Right lobe of liver (tissue), 6 donors: ENCODE data around the gene AMZ1. TPM values are rescaled to one million over a fixed set of nuclear protein-coding genes. Genes with fewer than 3 reads are reported as not detected.

Source experiments
- ATAC-seq, 4 donors: fragments of 200-7000 bp; cut with Tn5 transposase; one replicate each; pipeline ENCODE4 v1.9.1; 2020; ENCODE audit warnings: mild to moderate bottlenecking in 4 of 4, moderate library complexity in 4 of 4
- DNase-seq, 3 donors: peaks; one replicate each; pipeline ENCODE4 v3.0.0-alpha.2; 2020
- H3K27ac ChIP-seq, 3 donors: fragments of 200-600 bp; one replicate each; pipeline ENCODE4 v1.8.0; 2022
- H3K27me3 ChIP-seq, 2 donors: fragments of 200-600 bp; one replicate each; pipeline ENCODE4 v1.8.0; 2022
- H3K36me3 ChIP-seq, 4 donors: fragments of 200-600 bp; sonication (generic) in 1 of 4; one replicate each; pipeline versions ENCODE4 v1.5.1 to v1.8.0; 2017 to 2022; ENCODE audit warnings: control low read depth in 1 of 4
- H3K4me1 ChIP-seq, 4 donors: fragments of 200-600 bp; sonication (generic) in 1 of 4; one replicate each; pipeline versions ENCODE4 v1.5.1 to v1.8.0; 2017 to 2022; ENCODE audit warnings: control low read depth in 1 of 4
- H3K4me3 ChIP-seq, 3 donors: fragments of 200-600 bp; one replicate each; pipeline ENCODE4 v1.8.0; 2022
- H3K9me3 ChIP-seq, 4 donors: fragments of 200-600 bp; sonication (generic) in 1 of 4; one replicate each; pipeline versions ENCODE4 v1.5.1 to v1.8.0; 2017 to 2022; ENCODE audit warnings: control low read depth in 1 of 4
- CTCF ChIP-seq, 4 donors: fragments of 200-600 bp in 3 of 4; fragments of 450-650 bp in 1 of 4; IDR thresholded peaks; one replicate each; pipeline versions ENCODE4 v1.5.1 to v1.8.0; 2016 to 2022; ENCODE audit warnings: antibody characterized with exemption in 4 of 4, mild to moderate bottlenecking in 2 of 4
- POLR2A ChIP-seq: fragments of 450-650 bp; IDR thresholded peaks from one replicate; pipeline ENCODE4 v1.6.1; 2017; ENCODE audit warnings: antibody characterized with exemption, mild to moderate bottlenecking
- WGBS: methylation state at CpG from one replicate; pipeline ENCODE4 v1.1.6; 2018; ENCODE audit warnings: low coverage, low lambda C conversion rate; ENCODE audit not compliant: insufficient coverage; ENCODE audit errors: missing lambda C conversion rate; 5-methylcytosine and 5-hydroxymethylcytosine counted together
- intact Hi-C, 2 donors: fragments of 100-400 bp; cut with DNase I; formaldehyde crosslinking; loops; one replicate each; pipeline versions ENCODE4 v1.11.2 to v1.14.1; 2022
- total RNA-seq, 6 experiments: library from RNA; depleted of rRNA in 2 of 6; stranded (reverse); fragments of >200 nt in 2 of 6; fragmentation: NEBNext Ultra II Directional in 3 of 6; extraction: Animal tissue kit (Norgen Biotek cat#: 25700) in 3 of 6; gene quantifications; one replicate each; pipeline versions ENCODE4 v1.1.0 to v1.2.4, GENCODE V29; 2016 to 2023
- donor health status: DM: no; HTN: yes; CAD: no.
- donor health status: DM: no; HTN: no; CAD: no.
- donor health status: DM: no; HTN: no; CAD: no.
- donor health status: DM: no; HTN: yes; CAD: no.
- donor health status: DM: no; HTN: yes; CAD: no.

AMZ1 gene
- total RNA-seq, 6 experiments from 2014 or later: 0.42 to 5.8 (median 1.4) TPM; not detected in 1

- Histone ChIP-seq H3K4me3 (no peak overlapping the region), H3K4me1 (no peaks in the 10 kb centered on the region), H3K27me3 (peaks cover 0 to 13% of the 10 kb centered on the region in 2 donors), H3K9me3 (no peaks in the 10 kb centered on the region), H3K36me3 (no peaks in the 10 kb centered on the region), H3K27ac (no peak overlapping the region)
- DNase-seq (no peak), ATAC-seq (peak in 3 of 4 donors; percentile 8 to 23 (median 16))
- WGBS: 75% methylated on average over 6 of the region's 17 CpGs
- intact Hi-C loops: loop anchor here (10.0 kb wide), 3 partner anchors 113 to 213 kb away; partner anchors contain the start of gene GRIFIN (in 2 of the 2)
- TF ChIP-seq CTCF (IDR thresholded peaks at IDR 0.05): no peak
Measured at GRCh38 chr7:2687338-2687869, 598 bp upstream of the AMZ1 start.

GRCh38 chr7:2688409-2689342 lies 674 bp downstream of the AMZ1 start:
- TF ChIP-seq CTCF (IDR thresholded peaks at IDR 0.05) (no peak), POLR2A (no peak)
- intact Hi-C loops: loop anchor here (10.0 kb wide), 3 partner anchors 114 to 214 kb away; partner anchors contain the start of gene GRIFIN (in 2 of the 2)
- no peak for DNase-seq
- Histone ChIP-seq H3K27ac (no peak overlapping the region), H3K36me3 (no peaks in the 10 kb centered on the region), H3K4me1 (peaks cover 0 to 5% (median 0%) of the 10 kb centered on the region in 4 donors), H3K4me3 (no peak overlapping the region), H3K9me3 (no peaks in the 10 kb centered on the region), H3K27me3 (peaks cover 0 to 13% of the 10 kb centered on the region in 2 donors)
- WGBS: 14% methylated on average over 25 of the region's 62 CpGs
- peak in 1 of 4 donors; percentile 7 for ATAC-seq

DNA sequence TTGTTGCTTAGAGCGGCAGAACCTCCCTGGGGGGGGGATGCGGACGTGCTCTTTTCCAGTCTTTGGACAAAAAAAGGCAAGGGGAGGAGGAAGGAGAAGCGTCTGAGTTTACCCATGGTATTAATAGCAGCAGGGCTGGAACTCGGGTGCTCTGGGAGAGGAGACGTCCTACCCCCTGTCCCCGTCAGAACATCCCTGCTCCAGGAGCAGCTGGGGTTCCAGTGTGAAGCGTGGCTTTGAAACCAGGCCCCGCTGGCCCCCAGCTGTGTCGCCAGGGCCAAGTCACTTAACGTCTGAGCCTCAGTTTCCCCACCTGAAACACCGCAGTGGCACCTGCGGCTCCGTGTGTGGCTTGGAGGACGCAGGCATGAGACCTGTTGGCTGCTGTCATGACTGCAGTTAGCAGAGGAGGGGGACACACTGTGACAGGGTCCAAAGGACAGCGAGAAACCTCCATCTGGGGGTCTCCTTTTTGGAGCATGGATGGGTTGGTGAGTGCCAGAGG lies 1.4 kb downstream of the AMZ1 start:
- no peak for DNase-seq
- 59% methylated on average over 5 of the region's 16 CpGs for WGBS
- peaks cover 0 to 13% of the 10 kb centered on the region in 2 donors for H3K27me3 ChIP-seq

More for the DNA sequence above, 1.4 kb downstream of the AMZ1 start:
- no peak for ATAC-seq
- Histone ChIP-seq H3K4me1 (peaks cover 0 to 7% (median 0%) of the 10 kb centered on the region in 4 donors), H3K4me3 (no peak overlapping the region), H3K27ac (no peak overlapping the region), H3K9me3 (no peaks in the 10 kb centered on the region), H3K36me3 (no peaks in the 10 kb centered on the region)
- TF ChIP-seq CTCF (IDR thresholded peaks at IDR 0.05) (no peak), POLR2A (no peak)
- intact Hi-C loops: loop anchor here (10.0 kb wide), 3 partner anchors 115 to 215 kb away; partner anchors contain the start of gene GRIFIN (in 2 of the 2)
